ENCODE data around the gene ABHD16B. TPM values are rescaled to one million over a fixed set of nuclear protein-coding genes. Genes with fewer than 3 reads are reported as not detected.

Gene ABHD16B
- total and polyA plus RNA-seq, 2 of the 13 experiments (the other 11 are each of a cell fraction or from before 2014, with no cell fraction given), result not detected

GRCh38 chr20:63831646-63831992, 29.7 kb upstream of the ABHD16B start (continued):
- TF ChIP-seq HNF1A (IDR thresholded peaks at IDR 0.05; ENCODE audit: low read depth), result no peak
- no peak; the same call in 1 of the 2 replicates for TF ChIP-seq HNF1A (CRISPR knock-in tag; IDR thresholded peaks at IDR 0.05; ENCODE audit: borderline replicate concordance)
- no peak for TF ChIP-seq PPARG (CRISPR knock-in tag; conservative IDR thresholded peaks at IDR 0.05)
- TF ChIP-seq NFIB (CRISPR knock-in tag; IDR thresholded peaks at IDR 0.05; ENCODE audit: borderline replicate concordance), result no peak
- TF ChIP-seq ZNF564 (CRISPR knock-in tag; IDR thresholded peaks at IDR 0.05), result no peak
- TF ChIP-seq TCF7 (IDR thresholded peaks at IDR 0.05; ENCODE audit: low read depth), result no peak
- TF ChIP-seq GABPB1 (CRISPR knock-in tag; IDR thresholded peaks at IDR 0.05), result no peak
- no peak for TF ChIP-seq ATF2 (CRISPR knock-in tag; IDR thresholded peaks at IDR 0.05)
- no peak for TF ChIP-seq ZNF256 (CRISPR knock-in tag; conservative IDR thresholded peaks at IDR 0.05)
- TF ChIP-seq TCF7L2 (IDR thresholded peaks at IDR 0.05; ENCODE audit: low read depth, low read length), result no peak
- no peak for TF ChIP-seq ZNF33A (CRISPR knock-in tag; IDR thresholded peaks at IDR 0.05; ENCODE audit: borderline replicate concordance)
- no peak for TF ChIP-seq ARID5B (CRISPR knock-in tag; IDR thresholded peaks at IDR 0.05)
- TF ChIP-seq ZNF512 (CRISPR knock-in tag; IDR thresholded peaks at IDR 0.05), result no peak
- TF ChIP-seq PCBP2 (optimal IDR thresholded peaks at IDR 0.05; ENCODE audit: low read depth, low read length, poor library complexity, severe bottlenecking), result no peak
- no peak for TF ChIP-seq SP140L (CRISPR knock-in tag; IDR thresholded peaks at IDR 0.05; ENCODE audit: borderline replicate concordance)
- no peak for TF ChIP-seq ZNF280D (CRISPR knock-in tag; IDR thresholded peaks at IDR 0.05)

Data from HepG2 (cell line).